NCI-H187 (cell line): ENCODE measurements around the gene RTCB.

ENCODE experiments used
- DNase-seq, 2 experiments: peaks; one replicate each; lab custom pipeline; 2025; lab: John Stamatoyannopoulos, UW

RTCB gene

GRCh38 chr22:32339190-32340012 is 72.6 kb downstream of the RTCB start:
- DNase-seq: no peak

DNA sequence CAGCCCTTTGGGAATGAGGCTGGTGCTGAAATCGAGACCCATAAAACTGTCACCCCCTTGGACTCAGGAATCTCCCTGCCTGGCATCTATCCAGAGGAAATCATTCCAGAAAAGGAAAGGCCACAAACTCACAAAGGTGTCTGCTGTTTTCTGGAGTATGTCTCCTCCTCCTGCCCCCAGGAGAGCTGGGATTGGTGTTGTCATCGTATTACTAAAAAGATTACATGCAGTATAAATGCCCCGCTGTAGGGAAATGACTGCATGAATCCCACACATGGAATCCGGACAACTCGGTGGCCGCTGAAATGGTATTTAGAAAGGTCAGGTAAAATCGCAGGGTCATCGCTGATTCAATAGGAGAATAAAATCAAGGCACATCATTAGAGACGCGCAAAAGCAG is 73.3 kb downstream of the RTCB start:
- DNase-seq: no peak
